Measurements from ENCODE around the gene TXNRD2.

Gene TXNRD2

GRCh38 chr22:19966908-19967750, 25.5 kb upstream of the TXNRD2 start:
- DNase-seq (ENCODE audit: low spot score): no peak

- no peak for DNase-seq (ENCODE audit: low spot score)
Measured at GRCh38 chr22:19965771-19966709, 24.4 kb upstream of the TXNRD2 start.

- no peak for DNase-seq (ENCODE audit: low spot score)
Measured at GRCh38 chr22:19964701-19965386, 23.2 kb upstream of the TXNRD2 start.

GRCh38 chr22:19963863-19964642, 22.4 kb upstream of the TXNRD2 start:
- DNase-seq (ENCODE audit: low spot score): no peak

- no peak for DNase-seq (ENCODE audit: low spot score)
Measured at GRCh38 chr22:19962909-19963806, 21.5 kb upstream of the TXNRD2 start.

- peak; percentile 70 for DNase-seq (ENCODE audit: low spot score)
Measured at GRCh38 chr22:19962246-19962908, 20.8 kb upstream of the TXNRD2 start.

GRCh38 chr22:19961868-19962245, 20.2 kb upstream of the TXNRD2 start:
- DNase-seq (ENCODE audit: low spot score): no peak

GRCh38 chr22:19961201-19961580, 19.6 kb upstream of the TXNRD2 start:
- no peak for DNase-seq (ENCODE audit: low spot score)

- no peak for DNase-seq (ENCODE audit: low spot score)
Measured at GRCh38 chr22:19960491-19961200, 19.0 kb upstream of the TXNRD2 start.

- no peak for DNase-seq (ENCODE audit: low spot score)
Measured at GRCh38 chr22:19959587-19960490, 18.2 kb upstream of the TXNRD2 start.

GRCh38 chr22:19959043-19959586, 17.5 kb upstream of the TXNRD2 start:
- peak; percentile 19 for DNase-seq (ENCODE audit: low spot score)

- DNase-seq (ENCODE audit: low spot score): no peak
Measured at GRCh38 chr22:19958083-19959042, 16.7 kb upstream of the TXNRD2 start.

GRCh38 chr22:19957445-19957844, 15.8 kb upstream of the TXNRD2 start:
- no peak for DNase-seq (ENCODE audit: low spot score)

- no peak for DNase-seq (ENCODE audit: low spot score)
Measured at GRCh38 chr22:19955241-19956128, 13.9 kb upstream of the TXNRD2 start.

- no peak for DNase-seq (ENCODE audit: low spot score)
Measured at GRCh38 chr22:19951346-19951745, 9.7 kb upstream of the TXNRD2 start.
